ENCODE measurements around the gene CAMKMT.

CAMKMT gene

GRCh38 chr2:44793322-44793870 is 431.6 kb downstream of the CAMKMT start:
- Histone ChIP-seq H3K36me3 (ENCODE audit: control insufficient read depth, insufficient read depth, low read length) (no peaks in the 10 kb centered on the region), H3K4me3 (ENCODE audit: low read depth, low read length) (no peak overlapping the region), H3K9ac (ENCODE audit: low read depth, low read length) (no peak overlapping the region), H3K4me1 (ENCODE audit: control insufficient read depth, insufficient read depth, low read length) (peaks cover 19% of the 10 kb centered on the region), H3K9me3 (ENCODE audit: control insufficient read depth, insufficient read depth, low read length) (peaks cover 2% of the 10 kb centered on the region), H3K27me3 (ENCODE audit: control insufficient read depth, insufficient read depth, low read length) (peaks cover 13% of the 10 kb centered on the region)

- Histone ChIP-seq H3K4me3 (ENCODE audit: low read depth, low read length) (no peak overlapping the region), H3K36me3 (ENCODE audit: control insufficient read depth, insufficient read depth, low read length) (no peaks in the 10 kb centered on the region), H3K27me3 (ENCODE audit: control insufficient read depth, insufficient read depth, low read length) (peaks cover 31% of the 10 kb centered on the region)
These were observed 435.0 kb downstream of the CAMKMT start for GRCh38 chr2:44796771-44797170.

GRCh38 chr2:44798139-44798659 is 436.5 kb downstream of the CAMKMT start:
- H3K4me1 ChIP-seq (ENCODE audit: control insufficient read depth, insufficient read depth, low read length), result peaks cover 15% of the 10 kb centered on the region
- peaks cover 36% of the 10 kb centered on the region for H3K27me3 ChIP-seq (ENCODE audit: control insufficient read depth, insufficient read depth, low read length)
- no peaks in the 10 kb centered on the region for H3K9me3 ChIP-seq (ENCODE audit: control insufficient read depth, insufficient read depth, low read length)
- H3K4me3 ChIP-seq (ENCODE audit: low read depth, low read length), result no peak overlapping the region
- no peak overlapping the region for H3K9ac ChIP-seq (ENCODE audit: low read depth, low read length)
- H3K36me3 ChIP-seq (ENCODE audit: control insufficient read depth, insufficient read depth, low read length), result no peaks in the 10 kb centered on the region

More at GRCh38 chr2:44796771-44797170, 435.0 kb downstream of the CAMKMT start:
- Histone ChIP-seq H3K9ac (ENCODE audit: low read depth, low read length) (no peak overlapping the region), H3K9me3 (ENCODE audit: control insufficient read depth, insufficient read depth, low read length) (no peaks in the 10 kb centered on the region), H3K4me1 (ENCODE audit: control insufficient read depth, insufficient read depth, low read length) (peaks cover 15% of the 10 kb centered on the region)

- Histone ChIP-seq H3K4me1 (ENCODE audit: control insufficient read depth, insufficient read depth, low read length) (peaks cover 23% of the 10 kb centered on the region), H3K36me3 (ENCODE audit: control insufficient read depth, insufficient read depth, low read length) (no peaks in the 10 kb centered on the region), H3K9ac (ENCODE audit: low read depth, low read length) (no peak overlapping the region), H3K9me3 (ENCODE audit: control insufficient read depth, insufficient read depth, low read length) (no peaks in the 10 kb centered on the region), H3K27me3 (ENCODE audit: control insufficient read depth, insufficient read depth, low read length) (peaks cover 42% of the 10 kb centered on the region), H3K4me3 (ENCODE audit: low read depth, low read length) (no peak overlapping the region)
These were observed 437.4 kb downstream of the CAMKMT start for GRCh38 chr2:44799105-44799504.

GRCh38 chr2:44799754-44800153 is 438.0 kb downstream of the CAMKMT start:
- H3K9ac ChIP-seq (ENCODE audit: low read depth, low read length), result no peak overlapping the region
- H3K9me3 ChIP-seq (ENCODE audit: control insufficient read depth, insufficient read depth, low read length), result no peaks in the 10 kb centered on the region
- H3K36me3 ChIP-seq (ENCODE audit: control insufficient read depth, insufficient read depth, low read length), result no peaks in the 10 kb centered on the region
- H3K4me3 ChIP-seq (ENCODE audit: low read depth, low read length), result no peak overlapping the region
- H3K4me1 ChIP-seq (ENCODE audit: control insufficient read depth, insufficient read depth, low read length), result peaks cover 29% of the 10 kb centered on the region
- peaks cover 47% of the 10 kb centered on the region for H3K27me3 ChIP-seq (ENCODE audit: control insufficient read depth, insufficient read depth, low read length)

GRCh38 chr2:44801289-44801840 is 439.6 kb downstream of the CAMKMT start:
- H3K9me3 ChIP-seq (ENCODE audit: control insufficient read depth, insufficient read depth, low read length), result no peaks in the 10 kb centered on the region
- H3K9ac ChIP-seq (ENCODE audit: low read depth, low read length), result no peak overlapping the region
- H3K27me3 ChIP-seq (ENCODE audit: control insufficient read depth, insufficient read depth, low read length), result peaks cover 54% of the 10 kb centered on the region
- peak overlapping the region; percentile 45 for H3K4me3 ChIP-seq (ENCODE audit: low read depth, low read length)
- H3K4me1 ChIP-seq (ENCODE audit: control insufficient read depth, insufficient read depth, low read length), result peaks cover 38% of the 10 kb centered on the region
- no peaks in the 10 kb centered on the region for H3K36me3 ChIP-seq (ENCODE audit: control insufficient read depth, insufficient read depth, low read length)

GRCh38 chr2:44801841-44802776 is 440.4 kb downstream of the CAMKMT start:
- no peak overlapping the region for H3K9ac ChIP-seq (ENCODE audit: low read depth, low read length)
- peak overlapping the region; percentile 45 for H3K4me3 ChIP-seq (ENCODE audit: low read depth, low read length)
- H3K4me1 ChIP-seq (ENCODE audit: control insufficient read depth, insufficient read depth, low read length), result peaks cover 44% of the 10 kb centered on the region
- peaks cover 61% of the 10 kb centered on the region for H3K27me3 ChIP-seq (ENCODE audit: control insufficient read depth, insufficient read depth, low read length)
- H3K36me3 ChIP-seq (ENCODE audit: control insufficient read depth, insufficient read depth, low read length), result no peaks in the 10 kb centered on the region
- H3K9me3 ChIP-seq (ENCODE audit: control insufficient read depth, insufficient read depth, low read length), result no peaks in the 10 kb centered on the region

- H3K4me3 ChIP-seq (ENCODE audit: low read depth, low read length), result peak overlapping the region; percentile 45
- no peaks in the 10 kb centered on the region for H3K9me3 ChIP-seq (ENCODE audit: control insufficient read depth, insufficient read depth, low read length)
- H3K36me3 ChIP-seq (ENCODE audit: control insufficient read depth, insufficient read depth, low read length), result no peaks in the 10 kb centered on the region
- peaks cover 44% of the 10 kb centered on the region for H3K4me1 ChIP-seq (ENCODE audit: control insufficient read depth, insufficient read depth, low read length)
- H3K9ac ChIP-seq (ENCODE audit: low read depth, low read length), result no peak overlapping the region
- H3K27me3 ChIP-seq (ENCODE audit: control insufficient read depth, insufficient read depth, low read length), result peaks cover 66% of the 10 kb centered on the region
These were observed 441.2 kb downstream of the CAMKMT start for GRCh38 chr2:44802777-44803424.

GRCh38 chr2:44804406-44805265 is 442.9 kb downstream of the CAMKMT start:
- peaks cover 39% of the 10 kb centered on the region for H3K4me1 ChIP-seq (ENCODE audit: control insufficient read depth, insufficient read depth, low read length)

GRCh38 chr2:44805401-44806235 is 443.9 kb downstream of the CAMKMT start:
- Histone ChIP-seq H3K4me3 (ENCODE audit: low read depth, low read length) (peak overlapping the region; percentile 36), H3K9ac (ENCODE audit: low read depth, low read length) (no peak overlapping the region), H3K4me1 (ENCODE audit: control insufficient read depth, insufficient read depth, low read length) (peaks cover 30% of the 10 kb centered on the region), H3K27me3 (ENCODE audit: control insufficient read depth, insufficient read depth, low read length) (peaks cover 63% of the 10 kb centered on the region), H3K9me3 (ENCODE audit: control insufficient read depth, insufficient read depth, low read length) (no peaks in the 10 kb centered on the region), H3K36me3 (ENCODE audit: control insufficient read depth, insufficient read depth, low read length) (no peaks in the 10 kb centered on the region)

More at GRCh38 chr2:44804406-44805265, 442.9 kb downstream of the CAMKMT start:
- Histone ChIP-seq H3K9me3 (ENCODE audit: control insufficient read depth, insufficient read depth, low read length) (no peaks in the 10 kb centered on the region), H3K4me3 (ENCODE audit: low read depth, low read length) (no peak overlapping the region), H3K27me3 (ENCODE audit: control insufficient read depth, insufficient read depth, low read length) (peaks cover 68% of the 10 kb centered on the region), H3K36me3 (ENCODE audit: control insufficient read depth, insufficient read depth, low read length) (no peaks in the 10 kb centered on the region), H3K9ac (ENCODE audit: low read depth, low read length) (no peak overlapping the region)

All from iPS-15b (cell line).